CD4-positive, alpha-beta T cell treated with Interleukin-1 beta for 1 hour (primary cell): ENCODE results near the gene MDM1.

Experiments used
- DNase-seq, 2 donors: peaks; one replicate each; pipeline ENCODE4 v3.0.0-alpha.2; 2020 to 2022

Gene MDM1, protein sequence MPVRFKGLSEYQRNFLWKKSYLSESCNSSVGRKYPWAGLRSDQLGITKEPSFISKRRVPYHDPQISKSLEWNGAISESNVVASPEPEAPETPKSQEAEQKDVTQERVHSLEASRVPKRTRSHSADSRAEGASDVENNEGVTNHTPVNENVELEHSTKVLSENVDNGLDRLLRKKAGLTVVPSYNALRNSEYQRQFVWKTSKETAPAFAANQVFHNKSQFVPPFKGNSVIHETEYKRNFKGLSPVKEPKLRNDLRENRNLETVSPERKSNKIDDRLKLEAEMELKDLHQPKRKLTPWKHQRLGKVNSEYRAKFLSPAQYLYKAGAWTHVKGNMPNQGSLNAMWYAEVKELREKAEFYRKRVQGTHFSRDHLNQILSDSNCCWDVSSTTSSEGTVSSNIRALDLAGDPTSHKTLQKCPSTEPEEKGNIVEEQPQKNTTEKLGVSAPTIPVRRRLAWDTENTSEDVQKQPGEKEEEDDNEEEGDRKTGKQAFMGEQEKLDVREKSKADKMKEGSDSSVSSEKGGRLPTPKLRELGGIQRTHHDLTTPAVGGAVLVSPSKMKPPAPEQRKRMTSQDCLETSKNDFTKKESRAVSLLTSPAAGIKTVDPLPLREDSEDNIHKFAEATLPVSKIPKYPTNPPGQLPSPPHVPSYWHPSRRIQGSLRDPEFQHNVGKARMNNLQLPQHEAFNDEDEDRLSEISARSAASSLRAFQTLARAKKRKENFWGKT

DNA sequence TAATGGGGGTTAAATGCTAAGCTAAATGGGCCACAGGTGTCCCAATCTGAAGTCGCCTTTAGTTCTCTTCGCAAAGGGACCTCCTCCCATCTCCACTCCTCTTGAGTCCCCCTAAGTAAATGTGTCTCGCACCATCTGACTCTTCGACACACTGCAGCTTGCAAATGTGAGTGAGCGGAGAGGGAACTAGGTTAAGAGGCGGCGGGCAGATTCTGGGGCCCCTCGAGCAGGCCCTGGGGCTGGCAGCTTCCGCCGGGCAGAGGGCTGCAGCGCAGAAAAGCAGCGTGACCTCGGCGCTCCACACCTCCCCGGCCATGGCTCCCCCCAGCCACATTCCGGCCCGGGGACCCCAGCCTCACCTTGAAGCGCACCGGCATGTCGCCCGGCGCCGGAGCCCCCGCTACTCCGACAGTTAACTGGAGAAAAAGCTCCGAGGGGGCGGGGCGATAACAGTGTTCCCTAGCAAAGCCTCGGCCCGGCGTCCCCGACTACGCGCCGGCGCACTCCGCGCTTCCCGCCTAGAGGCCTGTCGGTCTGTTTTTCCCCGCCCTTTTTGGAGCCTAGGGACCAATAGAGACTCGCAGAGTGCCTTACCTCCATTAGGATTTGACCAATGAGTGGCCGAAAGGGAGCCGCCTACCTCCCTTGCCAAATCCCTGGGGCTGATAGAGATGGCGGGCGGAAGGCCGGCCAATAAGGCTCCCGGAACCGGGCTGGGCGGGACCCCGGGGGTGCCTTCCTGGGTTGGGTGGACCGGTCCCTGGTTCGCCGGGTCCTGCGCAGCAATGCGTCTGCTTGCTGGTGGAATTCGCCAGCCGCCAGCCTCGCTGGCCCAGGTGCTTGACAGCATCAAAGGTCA, at the start of gene MDM1:
Gene MDM1 (minus strand): TSS at position 494 of the 859 bp plus-strand sequence. CDS start 117 bp downstream, at position 377.
- peak; percentile 96 to 98 for DNase-seq

DNA sequence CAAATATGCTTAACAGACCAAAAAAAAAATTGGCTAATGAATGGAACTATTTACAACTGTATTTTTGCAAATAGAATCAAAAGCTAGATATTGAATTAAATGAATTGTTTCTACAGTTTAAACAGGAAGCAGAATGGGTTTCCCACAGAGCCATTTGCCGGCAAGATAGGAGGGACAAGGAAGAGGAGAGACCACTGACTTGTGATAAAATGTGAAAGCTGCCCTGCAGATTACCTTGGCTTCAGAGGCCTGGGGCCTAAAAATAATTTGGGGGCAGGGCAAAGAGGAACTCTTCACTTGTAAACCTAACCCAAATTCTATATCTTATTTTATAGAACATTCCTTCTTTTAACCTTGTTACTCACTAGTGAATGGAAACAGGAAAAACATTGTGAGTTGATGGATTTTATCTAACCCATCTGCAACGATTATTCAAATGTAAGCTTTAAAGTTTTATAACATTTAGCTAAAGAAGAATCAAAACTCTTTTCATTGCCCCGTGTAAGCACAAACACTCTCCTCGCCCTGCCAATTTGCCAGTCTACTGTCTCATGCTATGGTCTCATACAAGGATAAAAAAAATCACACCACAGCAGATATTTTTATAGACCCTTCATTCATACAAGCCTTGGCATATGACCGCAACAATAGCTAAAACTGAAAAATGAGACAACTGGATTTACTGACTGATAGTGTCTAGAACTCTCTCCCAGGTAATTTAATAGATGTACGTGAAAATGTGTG, 49.5 kb upstream of the MDM1 start:
- DNase-seq, result no peak

DNA sequence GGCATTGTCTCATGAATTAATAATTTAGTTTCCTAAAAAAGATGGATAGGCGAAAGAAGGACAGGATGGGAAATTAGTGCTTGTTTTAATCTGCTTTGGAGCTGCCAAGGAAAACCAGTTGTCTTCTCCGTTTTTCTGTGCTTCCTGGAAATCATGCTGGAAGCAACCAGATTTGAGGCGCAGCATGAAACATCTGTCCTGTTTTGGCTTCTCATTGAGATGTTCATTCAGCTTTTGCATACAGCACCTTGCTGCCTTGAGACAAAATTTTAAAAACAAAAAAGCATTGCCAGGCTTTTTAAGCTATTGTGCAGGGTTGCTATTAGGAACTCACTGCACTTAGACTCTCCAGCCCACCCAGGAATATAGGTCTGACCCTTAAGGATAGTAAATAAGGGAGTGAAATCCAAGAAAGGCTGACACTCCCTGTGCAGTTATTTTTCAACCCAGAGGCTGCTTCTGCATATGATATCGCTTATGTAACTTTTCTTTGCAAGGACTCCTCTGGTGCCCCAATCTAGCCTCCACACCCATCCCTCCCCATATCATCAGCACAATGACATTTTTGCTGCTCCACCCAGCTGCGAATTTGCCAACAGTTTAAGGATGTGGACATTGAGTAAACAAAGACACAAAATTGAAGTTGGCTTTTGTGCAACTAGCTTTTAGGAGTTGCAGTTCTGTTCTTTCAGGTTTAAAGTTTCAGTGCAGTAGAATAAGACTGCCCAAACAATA, 46.9 kb upstream of the MDM1 start:
- peak in 1 of 2 donors; percentile 41 for DNase-seq

DNA sequence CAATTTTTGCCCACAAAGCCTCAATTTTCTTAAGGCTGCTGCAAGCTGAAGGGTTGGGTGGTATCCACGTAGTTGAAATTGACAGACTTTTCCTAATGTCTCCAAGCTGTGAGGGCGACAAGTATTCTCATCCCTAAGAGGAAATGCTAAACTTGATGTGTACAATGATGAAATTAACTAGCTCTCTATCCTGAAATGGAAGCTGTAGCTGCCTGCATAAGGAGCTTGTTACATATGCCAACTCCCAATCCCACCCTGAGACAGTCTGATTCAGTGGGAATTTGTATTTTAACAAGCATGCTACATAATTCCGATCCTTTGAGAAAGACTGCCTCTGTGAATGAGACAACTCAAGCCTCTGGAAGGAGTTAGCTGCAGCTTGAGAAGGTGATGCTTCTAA, 45.7 kb upstream of the MDM1 start:
- no peak for DNase-seq

DNA sequence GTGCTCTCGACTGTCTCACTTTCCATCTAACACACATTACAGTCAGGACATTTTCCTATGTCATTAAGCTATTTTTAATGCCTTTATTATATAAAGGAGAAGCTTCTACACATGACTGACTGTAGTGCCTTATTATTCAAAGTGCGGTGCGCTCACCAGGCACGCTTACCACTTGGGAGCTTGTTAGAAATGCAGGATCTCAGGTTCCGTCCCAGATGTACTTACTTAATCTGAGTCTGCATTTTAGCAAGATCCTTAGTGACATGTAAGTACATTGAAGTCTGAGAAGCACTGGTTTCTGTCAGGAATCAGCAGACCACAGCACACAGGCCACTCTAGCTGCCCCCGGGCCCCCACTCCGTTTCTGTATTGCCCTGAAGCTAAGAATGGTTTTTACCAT, 44.7 kb upstream of the MDM1 start:
- DNase-seq, result no peak

DNA sequence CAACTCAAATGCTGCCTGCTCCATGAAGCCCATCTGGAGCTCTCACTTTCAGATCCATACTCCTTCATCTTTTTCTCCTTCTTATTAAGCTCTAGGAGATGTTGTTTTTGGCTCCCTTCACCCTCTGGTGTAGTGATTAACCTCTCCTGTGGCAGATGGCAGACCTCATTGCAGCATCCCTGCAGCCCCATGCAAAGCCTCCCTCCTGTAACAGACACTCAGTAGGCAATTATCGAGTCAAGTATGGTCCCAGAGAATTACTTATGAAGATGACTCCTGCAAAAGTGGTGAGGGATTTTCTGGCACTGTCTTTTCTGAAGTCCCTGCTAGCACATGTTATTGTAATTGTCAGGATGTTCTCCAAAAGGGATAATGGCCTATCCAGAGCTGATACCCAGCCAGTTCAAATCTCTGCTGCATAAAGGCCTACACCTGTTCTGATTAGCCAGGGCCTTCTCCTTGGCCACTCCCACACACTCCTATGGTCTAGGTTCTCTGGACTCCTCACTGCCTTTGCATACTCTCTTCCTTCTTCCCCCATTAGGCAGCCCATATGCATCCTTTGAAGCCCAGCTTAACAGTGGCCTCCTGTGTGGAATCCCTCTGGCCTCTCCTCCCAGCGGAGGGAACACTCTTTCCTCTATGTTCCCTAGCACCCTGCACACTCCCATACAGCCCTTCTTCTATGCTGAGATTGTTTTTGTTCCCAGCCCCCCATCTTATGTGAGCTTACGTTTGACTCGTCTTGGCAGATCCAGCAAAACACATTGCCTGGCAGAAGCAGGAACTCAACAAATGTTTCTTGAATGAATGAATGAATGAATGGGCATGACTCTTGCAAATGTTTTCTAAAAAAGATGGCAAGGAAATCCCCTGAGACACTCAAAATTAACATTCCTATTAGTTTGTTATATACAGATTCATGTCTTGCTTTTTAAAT, 43.9 kb upstream of the MDM1 start:
- no peak for DNase-seq

DNA sequence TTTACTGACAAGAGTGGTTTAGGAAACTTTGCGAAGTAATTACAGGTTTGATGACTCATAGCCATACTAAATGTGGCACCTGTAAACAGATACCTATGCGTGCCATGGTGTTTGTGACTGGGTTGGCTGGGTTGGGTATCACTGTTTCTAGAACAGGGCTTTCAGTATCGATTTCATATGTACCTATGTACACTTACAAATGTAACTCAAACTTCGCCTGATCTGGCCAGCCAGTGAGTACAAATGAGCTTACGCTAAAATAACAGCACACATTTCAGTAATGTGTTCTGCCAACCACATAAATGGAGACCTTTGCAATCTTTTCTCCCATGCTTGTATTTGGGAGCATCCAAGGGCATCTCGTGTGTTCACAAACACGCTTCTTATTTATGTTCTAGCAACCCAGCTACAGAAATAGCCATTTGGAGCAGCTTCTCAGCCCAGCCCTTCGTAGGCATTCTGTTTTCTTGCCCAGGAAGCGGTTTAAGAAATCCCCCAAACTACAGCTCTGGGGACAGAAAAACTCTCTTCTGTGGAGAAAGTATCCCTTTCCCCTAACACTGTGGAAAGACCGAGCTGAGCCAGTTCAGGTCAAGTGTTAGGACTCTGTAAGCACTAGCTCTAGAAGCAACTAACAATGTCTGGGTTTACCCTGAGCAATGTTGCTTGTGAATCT, 42.3 kb upstream of the MDM1 start:
- peak; percentile 32 to 59 for DNase-seq

DNA sequence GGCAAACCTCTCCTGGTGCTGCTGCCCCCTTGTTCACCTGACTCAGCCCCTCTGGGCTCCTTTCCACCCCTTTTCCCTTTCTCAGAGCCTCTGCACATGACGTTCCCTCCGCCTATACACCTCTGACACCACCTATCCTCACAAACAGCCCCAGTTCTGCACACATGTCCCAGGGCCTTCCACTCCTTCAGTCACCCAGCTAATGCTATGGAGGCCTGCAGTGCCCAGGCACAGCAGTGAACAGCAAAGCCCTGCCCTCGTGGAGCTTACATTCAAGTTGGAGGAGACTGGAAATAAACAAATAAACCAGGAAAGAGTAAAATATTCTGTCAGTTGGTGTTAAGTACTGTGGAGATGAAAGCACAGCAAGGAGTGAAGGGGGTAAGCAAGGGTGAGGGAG, 38.5 kb upstream of the MDM1 start:
- DNase-seq, result no peak

DNA sequence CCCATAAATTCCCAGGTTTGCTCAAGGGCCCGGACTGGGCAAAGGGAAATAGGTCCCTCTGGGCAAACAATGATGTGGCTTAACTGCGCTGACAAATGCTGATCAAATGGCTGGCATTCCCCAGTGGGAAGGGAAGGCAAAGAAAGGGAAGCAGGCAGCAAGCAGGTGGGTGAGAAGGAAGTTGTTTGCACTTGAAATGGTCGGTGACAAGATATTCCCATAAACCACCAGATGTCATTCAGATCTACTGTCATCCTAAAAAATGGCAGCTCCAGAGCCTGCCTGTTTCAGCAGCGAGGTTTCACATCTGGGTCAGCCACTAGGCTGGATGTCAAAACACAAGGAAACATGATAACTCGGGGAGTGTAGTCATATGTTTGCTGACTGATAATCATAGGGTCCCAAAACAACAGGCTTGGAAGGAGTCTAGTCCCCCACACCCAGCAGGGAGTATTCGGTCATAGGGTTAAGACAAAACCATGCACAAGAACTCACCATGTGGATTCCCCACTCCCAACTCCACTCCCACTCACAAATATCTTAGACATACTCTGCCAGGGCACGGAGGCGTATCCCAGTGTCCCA, 37.9 kb upstream of the MDM1 start:
- DNase-seq, result no peak

DNA sequence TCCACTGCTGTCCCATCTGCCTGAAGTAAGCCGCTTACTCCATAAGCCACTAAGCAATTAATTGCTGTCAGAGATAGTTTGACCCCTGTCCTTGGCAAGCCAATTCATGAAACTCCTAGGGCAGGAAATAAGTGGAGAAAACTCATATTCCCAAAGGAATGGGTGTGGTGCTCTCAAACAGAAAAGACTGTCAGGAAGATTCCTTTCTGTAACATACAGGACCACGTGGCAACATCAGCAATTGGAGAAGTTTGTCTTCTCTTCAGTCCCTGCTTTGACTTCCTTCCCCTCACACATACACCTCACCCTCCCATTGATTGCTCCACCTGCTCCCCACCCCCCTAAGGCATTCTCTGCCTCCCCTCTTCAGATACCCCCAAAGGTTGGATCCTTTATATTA, 36.2 kb upstream of the MDM1 start:
- DNase-seq, result peak in 1 of 2 donors; percentile 17

DNA sequence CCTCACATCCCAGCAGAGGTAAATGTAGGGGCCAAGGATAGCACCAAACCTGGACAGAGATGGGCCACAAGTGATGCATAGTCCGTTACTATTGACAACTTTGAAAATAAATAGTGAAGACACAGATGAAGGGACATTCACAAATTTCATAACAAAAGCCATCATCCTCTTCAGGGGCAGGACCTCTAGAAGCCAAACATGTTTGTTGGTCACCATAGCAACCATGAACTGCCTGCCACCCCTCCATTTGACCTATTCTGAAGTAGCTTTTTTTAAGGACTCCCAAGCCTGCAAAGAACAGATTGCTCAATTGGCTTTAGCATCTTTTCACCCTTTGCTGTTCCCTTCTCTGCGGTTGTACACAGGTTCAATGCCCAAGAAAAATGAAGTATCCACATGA, 35.7 kb upstream of the MDM1 start:
- DNase-seq, result peak; percentile 51 to 66

DNA sequence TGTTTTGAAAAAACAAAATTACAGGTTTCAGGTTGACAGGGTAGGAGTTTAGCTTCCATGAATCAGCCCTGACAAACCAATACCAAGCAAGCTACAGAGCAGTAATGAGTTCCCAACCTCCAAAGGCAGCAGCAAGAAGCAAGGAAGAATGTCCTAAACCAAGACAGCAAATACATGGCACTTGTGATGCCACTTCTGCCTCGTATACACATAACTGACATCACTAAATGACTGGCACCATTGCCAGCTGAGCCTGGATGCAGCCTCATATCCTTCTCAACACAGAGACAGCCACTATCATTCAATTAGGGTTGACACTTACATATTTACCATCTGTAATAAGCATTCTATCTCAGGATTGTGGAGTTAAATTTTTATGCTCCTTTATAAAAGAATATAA, 35.0 kb upstream of the MDM1 start:
- DNase-seq, result no peak

DNA sequence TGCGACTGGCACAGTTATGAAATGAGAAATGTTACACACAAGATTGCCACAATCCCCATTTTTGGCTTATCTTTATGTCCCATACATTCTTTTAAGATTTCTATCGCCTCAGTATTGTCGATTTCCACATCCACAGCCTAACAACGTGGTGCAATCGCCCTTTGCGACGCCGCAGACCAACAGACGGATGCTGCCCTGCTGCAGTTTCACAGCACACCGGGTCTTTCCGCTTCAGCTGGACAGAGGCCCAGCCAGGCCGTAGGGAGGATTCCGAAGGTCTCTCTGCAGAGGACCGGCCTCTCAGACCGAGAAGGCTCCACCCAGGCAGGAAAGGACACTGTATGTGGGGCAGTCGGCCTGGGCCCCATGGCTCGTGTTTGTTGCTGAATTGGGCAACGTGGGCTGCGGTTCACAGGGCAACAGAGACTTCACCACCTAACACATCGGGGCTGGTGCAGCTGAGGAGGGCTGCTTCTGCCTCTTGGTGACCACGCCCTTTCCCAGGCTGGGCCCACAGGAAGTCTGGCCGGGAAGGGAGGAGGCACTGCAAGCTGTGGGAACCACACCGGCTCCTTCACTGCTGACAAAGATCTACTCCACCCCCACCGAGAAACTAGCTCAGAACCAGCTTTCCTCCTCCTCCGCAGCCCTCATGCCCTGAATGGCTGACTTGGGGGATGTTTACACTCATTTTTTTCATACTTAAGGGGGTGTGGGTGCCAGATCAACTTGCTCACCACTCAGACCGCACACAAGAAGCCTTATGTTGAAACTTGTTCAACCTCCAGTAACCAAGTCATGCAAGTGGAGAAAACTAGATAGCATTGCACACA, 32.9 kb upstream of the MDM1 start:
- DNase-seq, result peak; percentile 90 to 93

DNA sequence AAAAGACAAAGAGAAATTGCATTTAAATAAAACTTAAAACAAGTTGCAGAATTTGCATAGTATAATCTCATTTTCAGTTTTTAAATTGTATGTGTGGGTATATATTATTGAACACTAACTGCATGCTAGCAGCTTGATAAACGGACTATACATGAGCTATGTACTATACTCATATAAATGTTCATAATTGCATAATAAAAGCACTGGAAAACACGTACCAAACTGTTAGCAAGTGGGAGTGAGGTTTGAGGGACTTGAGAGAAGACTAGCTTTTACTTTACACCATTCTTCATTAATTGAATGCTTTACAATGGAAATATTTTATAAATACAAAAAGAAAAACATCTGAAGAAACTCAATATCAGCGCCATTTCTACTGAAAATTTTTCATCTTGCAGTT, 32.2 kb upstream of the MDM1 start:
- DNase-seq, result no peak

DNA sequence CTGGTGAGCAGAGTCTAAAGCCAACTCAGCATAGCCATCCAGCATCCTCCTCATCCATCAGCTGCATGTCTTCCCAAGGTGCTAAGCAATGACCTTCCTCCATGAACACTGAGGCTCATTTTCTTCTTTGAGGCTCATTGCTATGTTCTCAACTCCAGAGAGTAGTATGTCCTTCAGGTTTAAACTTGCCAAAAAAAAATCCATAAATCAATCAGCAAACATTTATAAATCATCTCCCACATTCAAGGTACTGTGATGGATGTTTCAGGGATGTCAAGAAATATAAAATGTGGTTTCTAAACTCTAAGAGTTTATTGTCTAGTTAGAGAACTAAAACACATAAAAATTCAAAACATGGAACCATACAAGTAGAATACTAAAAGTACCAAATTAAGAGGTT, 29.8 kb upstream of the MDM1 start:
- no peak for DNase-seq

DNA sequence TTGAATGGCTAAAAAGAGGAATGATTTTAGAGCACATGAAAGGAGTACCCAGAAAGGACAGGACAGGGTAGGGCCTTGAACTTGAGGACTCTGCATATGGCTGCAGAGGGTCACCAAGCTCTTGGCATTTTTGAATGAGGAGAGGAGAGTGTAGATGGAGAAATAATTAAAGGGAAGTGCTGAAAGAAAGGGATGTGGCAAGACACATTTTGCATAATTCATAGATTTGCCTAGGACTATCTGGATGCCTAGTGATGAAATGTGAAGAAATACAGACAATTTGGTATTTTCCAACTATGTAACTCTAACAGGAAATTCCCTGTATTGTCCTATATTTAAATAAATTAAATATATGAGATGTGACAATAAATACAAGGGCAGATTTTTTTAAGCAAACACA, 27.5 kb upstream of the MDM1 start:
- DNase-seq, result no peak

DNA sequence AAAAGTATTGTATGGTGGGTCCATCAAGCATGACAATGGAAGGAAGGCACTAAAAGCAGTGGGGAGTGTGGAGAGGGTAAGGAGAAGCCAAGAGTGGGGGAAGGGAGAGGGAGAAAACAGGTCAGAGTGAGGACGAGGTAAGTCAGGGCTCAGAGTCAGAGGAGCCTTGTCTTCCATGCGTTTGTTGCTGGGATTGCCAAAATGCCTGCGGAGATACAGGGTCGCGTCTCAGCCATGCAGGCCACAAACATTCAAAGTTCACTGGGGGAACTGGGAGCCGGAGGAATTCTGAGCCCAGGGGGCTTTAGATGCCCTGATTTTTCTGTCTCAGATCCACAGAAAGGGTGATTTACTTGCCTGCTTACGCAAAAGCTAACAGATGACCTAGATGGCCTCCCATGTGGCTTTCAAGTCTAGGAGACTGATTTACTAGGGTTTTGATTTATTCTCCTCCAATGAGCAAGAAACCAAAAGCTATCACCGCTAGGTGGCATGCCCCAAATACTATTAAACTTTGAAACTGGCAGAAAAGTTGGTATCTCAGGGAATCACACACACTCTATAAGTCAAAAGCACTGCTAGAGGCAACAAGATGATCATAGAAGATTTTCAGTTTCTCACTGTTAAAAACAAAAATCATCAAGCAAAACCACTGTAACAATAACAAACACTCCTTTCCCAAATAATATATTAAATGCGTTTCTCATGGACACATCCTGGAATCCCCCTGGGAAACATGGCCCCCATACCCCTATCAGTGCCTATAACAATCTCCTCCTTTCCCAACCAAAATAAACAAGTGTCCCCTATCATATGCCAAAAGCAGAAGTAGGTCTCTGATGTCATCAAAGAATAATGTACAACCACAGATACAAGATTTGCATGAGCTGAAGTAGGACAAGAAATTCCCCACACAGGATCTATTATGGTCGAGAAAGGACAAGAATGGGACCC, 26.6 kb upstream of the MDM1 start:
- peak; percentile 67 to 83 for DNase-seq

DNA sequence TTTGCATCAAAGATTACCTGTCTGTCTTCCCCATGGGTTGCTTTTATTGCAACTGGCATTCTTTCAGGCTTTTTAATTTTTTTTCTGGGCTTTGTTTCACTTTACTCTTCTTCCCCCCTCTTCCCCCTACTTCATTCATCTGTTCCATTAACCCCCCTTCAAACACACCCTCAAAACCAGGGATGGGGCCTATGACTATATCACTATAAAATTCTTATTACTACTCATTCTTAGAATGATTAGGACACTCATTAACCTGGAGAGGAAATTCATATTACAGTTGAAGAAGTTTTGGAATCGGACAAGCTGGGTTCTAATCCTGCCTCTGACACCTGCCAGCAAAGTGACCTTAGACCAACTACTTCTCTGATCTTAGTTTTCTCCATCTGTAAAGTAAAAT, 24.8 kb upstream of the MDM1 start:
- DNase-seq, result no peak
